ENCODE data around the gene CDK11A.
"Not testable (repeated sequence)": the region's sequence is repeated elsewhere in the genome, so short reads cannot be mapped to it uniquely, and the experiment has no call there.

DNA sequence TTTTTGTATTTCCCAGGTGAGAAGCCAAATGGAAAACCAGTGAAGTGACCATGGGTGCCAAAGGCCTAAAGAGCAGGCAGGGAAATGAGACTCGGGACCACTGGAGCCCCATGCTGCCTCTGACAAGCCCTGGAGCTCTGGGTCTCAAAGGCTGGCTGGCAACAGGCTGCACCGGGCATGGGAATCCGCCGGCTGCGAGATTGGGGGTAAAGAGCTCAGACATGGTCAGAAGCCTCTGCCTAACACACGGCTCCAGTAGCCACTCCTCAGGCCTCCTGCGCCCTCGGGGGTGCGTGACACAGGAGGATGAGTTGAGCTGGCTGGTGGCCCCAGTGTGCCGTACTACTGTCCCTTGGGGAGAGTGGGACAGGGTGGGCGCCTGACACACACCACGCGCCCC is 6.1 kb upstream of the CDK11A start:
- TF ChIP-seq, protein P1, sequence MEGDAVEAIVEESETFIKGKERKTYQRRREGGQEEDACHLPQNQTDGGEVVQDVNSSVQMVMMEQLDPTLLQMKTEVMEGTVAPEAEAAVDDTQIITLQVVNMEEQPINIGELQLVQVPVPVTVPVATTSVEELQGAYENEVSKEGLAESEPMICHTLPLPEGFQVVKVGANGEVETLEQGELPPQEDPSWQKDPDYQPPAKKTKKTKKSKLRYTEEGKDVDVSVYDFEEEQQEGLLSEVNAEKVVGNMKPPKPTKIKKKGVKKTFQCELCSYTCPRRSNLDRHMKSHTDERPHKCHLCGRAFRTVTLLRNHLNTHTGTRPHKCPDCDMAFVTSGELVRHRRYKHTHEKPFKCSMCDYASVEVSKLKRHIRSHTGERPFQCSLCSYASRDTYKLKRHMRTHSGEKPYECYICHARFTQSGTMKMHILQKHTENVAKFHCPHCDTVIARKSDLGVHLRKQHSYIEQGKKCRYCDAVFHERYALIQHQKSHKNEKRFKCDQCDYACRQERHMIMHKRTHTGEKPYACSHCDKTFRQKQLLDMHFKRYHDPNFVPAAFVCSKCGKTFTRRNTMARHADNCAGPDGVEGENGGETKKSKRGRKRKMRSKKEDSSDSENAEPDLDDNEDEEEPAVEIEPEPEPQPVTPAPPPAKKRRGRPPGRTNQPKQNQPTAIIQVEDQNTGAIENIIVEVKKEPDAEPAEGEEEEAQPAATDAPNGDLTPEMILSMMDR (IDR thresholded peaks at IDR 0.05; ENCODE audit: low read depth, low read length, poor library complexity, severe bottlenecking), result not testable (repeated sequence)
- TF ChIP-seq EZH2phosphoT487 (IDR thresholded peaks at IDR 0.05; ENCODE audit: borderline replicate concordance, low read length), result not testable (repeated sequence)
